IPS DF 19.7 (cell line): ENCODE results near the gene GRAMD1B.

Experiments used
- DNase-seq: peaks from one replicate; pipeline ENCODE4 v3.0.0-alpha.2; 2013; ENCODE audit warnings: low read depth, low spot score

The GRAMD1B gene

GRCh38 chr11:123409456-123410217, 20.4 kb upstream of the GRAMD1B start:
- DNase-seq = no peak

- no peak for DNase-seq
Measured at GRCh38 chr11:123410218-123410549, 19.9 kb upstream of the GRAMD1B start.

DNA sequence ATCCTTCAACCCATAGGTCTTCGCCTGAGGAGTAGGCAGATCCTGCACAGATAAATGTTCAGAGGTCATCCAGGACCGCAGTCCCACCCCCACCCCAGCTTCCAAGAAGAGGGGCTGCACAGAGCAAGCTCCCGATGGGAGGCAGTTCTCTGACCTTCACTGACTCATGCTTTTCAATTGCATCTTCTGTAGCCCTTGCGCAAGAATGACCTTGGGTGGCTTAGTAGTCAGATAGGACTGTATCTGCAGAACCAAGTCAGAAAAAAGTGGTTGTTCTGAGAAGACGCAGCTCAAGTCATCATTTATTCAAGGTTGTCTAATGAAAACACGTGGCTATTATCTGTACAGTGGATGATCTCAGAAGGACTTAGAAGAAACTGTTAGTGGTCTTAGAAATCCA, 16.4 kb upstream of the GRAMD1B start:
- no peak for DNase-seq

- DNase-seq = no peak
Measured at GRCh38 chr11:123416566-123416965, 13.5 kb upstream of the GRAMD1B start.

GRCh38 chr11:123418351-123419114, 11.5 kb upstream of the GRAMD1B start:
- DNase-seq = no peak

- no peak for DNase-seq
Measured at GRCh38 chr11:123419731-123420452, 10.2 kb upstream of the GRAMD1B start.

DNA sequence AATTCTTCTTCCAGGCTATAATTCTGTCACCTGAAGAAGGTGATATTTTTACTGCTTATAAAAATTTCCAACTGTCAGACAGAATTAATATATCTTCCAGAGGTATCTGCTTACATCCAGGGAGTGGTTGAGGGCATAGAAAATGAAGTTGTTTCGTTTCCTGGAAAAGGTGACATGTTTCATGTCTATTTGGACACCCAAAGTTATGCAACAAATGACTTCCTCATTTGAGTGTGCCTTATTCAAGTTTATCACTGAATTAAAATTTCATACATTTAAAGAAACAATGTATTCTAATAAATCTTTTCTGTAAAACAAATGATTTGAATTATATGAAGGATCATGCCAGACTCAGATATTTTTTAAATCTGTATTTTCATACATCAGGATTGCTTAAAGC, 8.5 kb upstream of the GRAMD1B start:
- DNase-seq = no peak

- DNase-seq = no peak
Measured at GRCh38 chr11:123425367-123425766, 4.7 kb upstream of the GRAMD1B start.

- DNase-seq = no peak
Measured at GRCh38 chr11:123426789-123427188, 3.3 kb upstream of the GRAMD1B start.

- DNase-seq = no peak
Measured at GRCh38 chr11:123427405-123427804, 2.7 kb upstream of the GRAMD1B start.

- no peak for DNase-seq
Measured at GRCh38 chr11:123428116-123428715, 1.9 kb upstream of the GRAMD1B start.

- DNase-seq = no peak
Measured at GRCh38 chr11:123429336-123429735, 733 bp upstream of the GRAMD1B start.

- no peak for DNase-seq
Measured at GRCh38 chr11:123430721-123431497, 840 bp downstream of the GRAMD1B start.

DNA sequence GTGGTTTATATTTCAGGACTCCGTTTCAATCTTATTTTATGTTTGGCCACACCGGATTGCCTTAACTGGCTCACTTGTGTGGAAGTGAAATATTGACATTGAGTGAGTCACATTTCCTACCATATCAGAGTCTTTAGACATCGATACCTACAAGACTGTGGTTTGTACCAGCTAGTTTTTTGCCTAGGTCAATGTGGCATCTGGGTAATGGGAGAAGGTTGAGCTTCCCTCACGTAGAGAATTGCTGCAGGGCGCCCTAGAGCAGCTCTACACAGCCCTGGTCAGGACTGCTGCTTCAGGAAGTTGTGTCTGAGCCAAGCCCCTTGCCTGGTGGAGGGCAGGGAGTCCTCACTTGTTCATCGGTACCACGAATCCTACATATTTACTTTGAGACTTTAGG, 1.6 kb downstream of the GRAMD1B start:
- no peak for DNase-seq

- no peak for DNase-seq
Measured at GRCh38 chr11:123434262-123434661, 4.2 kb downstream of the GRAMD1B start.

GRCh38 chr11:123434911-123435310, 4.8 kb downstream of the GRAMD1B start:
- DNase-seq = peak; percentile 42

DNA sequence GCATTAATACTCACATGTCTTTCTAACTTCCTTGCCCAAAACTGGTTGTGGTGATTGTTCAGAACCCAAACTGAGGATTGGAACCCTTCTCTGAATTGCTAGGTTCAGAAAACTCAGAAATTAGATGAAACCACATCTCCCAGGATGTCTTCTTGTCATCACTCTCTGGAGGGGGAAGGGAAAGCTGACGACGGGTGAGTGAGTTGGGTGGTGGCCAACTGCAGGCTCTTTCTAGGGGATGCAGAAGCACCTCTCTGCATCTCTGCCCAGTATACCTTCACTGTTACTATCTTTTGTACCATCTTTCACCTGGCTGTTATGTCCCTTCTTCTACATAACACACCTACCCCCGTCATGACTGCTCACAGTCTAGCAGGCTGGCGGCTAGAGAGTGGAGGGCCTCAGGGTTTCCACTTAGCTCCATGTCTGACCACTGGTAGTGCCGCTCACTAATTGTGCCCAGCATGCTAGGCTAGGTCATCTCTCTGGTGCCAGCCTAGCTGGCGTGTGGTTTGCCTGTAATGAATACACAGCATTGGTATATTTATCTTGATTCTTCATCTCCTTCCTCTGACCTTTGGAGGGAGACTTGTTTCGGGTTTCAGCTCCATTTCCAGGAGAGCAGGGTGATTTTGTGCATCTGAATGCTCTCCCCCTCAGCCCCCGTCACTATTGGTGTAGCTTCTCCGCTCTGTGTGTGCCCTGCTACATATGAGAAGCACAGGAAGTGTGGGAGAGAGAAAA, 7.3 kb downstream of the GRAMD1B start:
- DNase-seq = no peak

DNA sequence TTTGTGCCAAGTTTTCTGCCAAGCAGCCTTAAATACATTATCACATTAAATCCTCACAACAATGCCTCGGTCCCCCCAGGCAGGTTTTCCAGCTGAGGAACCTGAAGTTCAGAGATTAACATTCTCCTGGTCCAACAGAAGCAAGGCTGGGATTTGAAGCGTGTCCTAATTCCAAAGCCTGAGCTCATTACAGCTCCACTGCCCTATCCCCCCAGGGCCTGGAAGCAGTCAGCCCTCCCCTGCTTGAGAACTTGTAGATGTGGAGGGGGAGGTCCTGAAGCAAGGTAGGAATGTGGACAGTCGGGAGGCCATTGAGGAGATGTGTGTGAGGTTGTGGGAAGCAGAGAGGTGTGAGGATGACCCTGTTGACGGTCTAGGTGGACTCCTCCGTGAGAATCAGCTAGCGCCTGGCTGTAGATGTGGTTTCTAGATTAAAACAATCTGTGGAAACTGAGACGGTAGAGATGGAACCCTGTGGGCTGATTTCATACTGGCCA, 8.1 kb downstream of the GRAMD1B start:
- no peak for DNase-seq

DNA sequence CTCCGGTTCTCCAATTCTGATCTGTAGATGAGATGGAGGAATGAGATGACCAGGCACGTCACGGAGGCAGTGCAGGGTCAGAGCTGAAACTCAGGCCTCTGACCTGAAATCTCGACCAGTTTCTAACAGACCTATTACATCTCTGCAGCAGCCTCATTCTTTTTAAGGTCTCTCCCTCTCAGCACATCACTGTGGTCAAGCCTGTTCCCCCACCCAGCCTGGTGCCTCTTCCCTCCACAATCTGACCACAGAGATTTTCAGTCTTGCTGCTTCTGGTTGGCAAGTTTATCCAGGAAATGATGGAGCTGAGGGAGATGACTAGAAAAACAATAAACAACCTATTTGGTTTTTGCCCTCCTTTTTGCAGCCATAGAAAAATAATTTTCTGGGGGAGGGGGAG, 9.5 kb downstream of the GRAMD1B start:
- DNase-seq = no peak

GRCh38 chr11:123441161-123441560, 11.1 kb downstream of the GRAMD1B start:
- no peak for DNase-seq
